Fibroblast of the aortic adventitia (primary cell): ENCODE data around the gene ANKRD45. TPM values are rescaled to one million over a fixed set of nuclear protein-coding genes. Genes with fewer than 3 reads are reported as not detected.
"Not testable (repeated sequence)": the region's sequence is repeated elsewhere in the genome, so short reads cannot be mapped to it uniquely, and the experiment has no call there.

Source experiments
- DNase-seq: peaks from one replicate; pipeline ENCODE4 v3.0.0-alpha.2; 2010; ENCODE audit warnings: low read depth
- H3K4me3 ChIP-seq: 2 replicates; pipeline ENCODE4 v1.5.1; 2011; ENCODE audit warnings: low read depth, mild to moderate bottlenecking, control low read depth, low read length, moderate library complexity
- CTCF ChIP-seq: IDR thresholded peaks from 2 replicates; pipeline ENCODE4 v1.5.1; 2011; ENCODE audit warnings: mild to moderate bottlenecking, low read length, control low read depth, inconsistent platforms; ENCODE audit not compliant: insufficient read depth
- total RNA-seq: library from RNA; depleted of rRNA; stranded (reverse); fragments of >200 nt; gene quantifications from 2 replicates; pipeline ENCODE4 v1.2.3, GENCODE V29; 2012; ENCODE audit warnings: low replicate concordance

The ANKRD45 gene
- total RNA-seq, 1 donor, result 0.09 TPM

- no peak for DNase-seq
- no peak overlapping the region for H3K4me3 ChIP-seq
- no peak for TF ChIP-seq CTCF
These were observed 61.0 kb downstream of the ANKRD45 start for GRCh38 chr1:173608503-173609216.

GRCh38 chr1:173603056-173603591 is 66.5 kb downstream of the ANKRD45 start, which contains the start of gene SLC9C2:
TSS of gene SLC9C2 (minus strand) at chr1:173603072. CDS start at chr1:173601776, 1,296 bp downstream.
- peak; percentile 82 for DNase-seq
- peak within 1 kb of the TSS; percentile 57 for H3K4me3 ChIP-seq
- no peak for TF ChIP-seq CTCF

- TF ChIP-seq CTCF, result no peak
- no peak overlapping the region for H3K4me3 ChIP-seq
These were observed 68.1 kb downstream of the ANKRD45 start for GRCh38 chr1:173601588-173601987.

GRCh38 chr1:173596097-173596825 is 73.4 kb downstream of the ANKRD45 start:
- TF ChIP-seq CTCF, result no peak
- no peak overlapping the region for H3K4me3 ChIP-seq
- no peak for DNase-seq

More at GRCh38 chr1:173601588-173601987, 68.1 kb downstream of the ANKRD45 start:
- DNase-seq, result no peak

- H3K4me3 ChIP-seq, DNase-seq: not testable (repeated sequence)
These were observed 78.5 kb downstream of the ANKRD45 start for GRCh38 chr1:173591138-173591537.

- no peak for TF ChIP-seq CTCF
- no peak overlapping the region for H3K4me3 ChIP-seq
- DNase-seq, result no peak
These were observed 79.1 kb downstream of the ANKRD45 start for GRCh38 chr1:173590557-173590956.
